ENCODE results near the gene SPAG4.
A peak's percentile ranks its signal among the peaks of the same experiment; 100 is the strongest.

SPAG4 gene, protein sequence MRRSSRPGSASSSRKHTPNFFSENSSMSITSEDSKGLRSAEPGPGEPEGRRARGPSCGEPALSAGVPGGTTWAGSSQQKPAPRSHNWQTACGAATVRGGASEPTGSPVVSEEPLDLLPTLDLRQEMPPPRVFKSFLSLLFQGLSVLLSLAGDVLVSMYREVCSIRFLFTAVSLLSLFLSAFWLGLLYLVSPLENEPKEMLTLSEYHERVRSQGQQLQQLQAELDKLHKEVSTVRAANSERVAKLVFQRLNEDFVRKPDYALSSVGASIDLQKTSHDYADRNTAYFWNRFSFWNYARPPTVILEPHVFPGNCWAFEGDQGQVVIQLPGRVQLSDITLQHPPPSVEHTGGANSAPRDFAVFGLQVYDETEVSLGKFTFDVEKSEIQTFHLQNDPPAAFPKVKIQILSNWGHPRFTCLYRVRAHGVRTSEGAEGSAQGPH

DNA sequence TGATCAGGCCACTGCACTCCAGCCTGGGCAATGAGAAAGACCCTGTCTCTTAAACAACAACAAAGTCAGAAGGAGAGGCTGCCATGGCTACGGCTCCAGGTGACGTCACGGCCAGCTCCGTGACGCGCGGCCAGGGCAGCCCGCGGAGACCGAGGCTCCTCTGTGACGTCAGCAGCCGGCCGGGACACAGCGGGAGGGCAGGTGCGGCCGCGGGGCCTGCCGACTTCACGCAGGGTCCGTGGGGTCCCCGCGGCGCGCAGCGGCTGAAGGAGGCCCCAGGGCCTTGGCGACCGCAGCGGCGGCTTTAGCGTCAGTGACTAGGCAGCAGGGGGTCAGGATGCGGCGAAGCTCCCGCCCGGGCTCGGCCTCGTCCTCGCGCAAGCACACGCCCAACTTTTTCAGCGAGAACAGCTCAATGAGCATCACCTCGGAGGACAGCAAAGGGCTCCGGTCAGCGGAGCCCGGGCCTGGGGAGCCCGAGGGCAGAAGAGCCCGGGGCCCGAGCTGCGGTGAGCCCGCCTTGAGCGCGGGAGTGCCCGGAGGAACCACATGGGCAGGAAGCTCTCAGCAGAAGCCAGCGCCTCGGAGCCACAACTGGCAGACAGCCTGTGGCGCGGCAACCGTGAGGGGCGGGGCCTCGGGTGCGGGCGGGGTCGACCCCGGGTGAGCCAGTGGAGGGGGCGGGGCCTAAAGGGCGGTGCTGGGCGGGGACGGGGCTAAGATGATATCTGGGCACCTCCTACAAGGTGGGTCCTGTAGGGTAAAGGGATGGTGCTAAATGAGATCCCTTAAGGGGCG is at the start of gene SPAG4:
SPAG4 (plus strand) TSS at position 163 of the 798 bp plus-strand sequence; CDS start at position 338, 175 bp downstream.
- DNase-seq (ENCODE audit: low spot score) = peak; percentile 100

- no peak for DNase-seq (ENCODE audit: low spot score)
Observed at GRCh38 chr20:35568645-35569044, 47.0 kb upstream of the SPAG4 start.

DNA sequence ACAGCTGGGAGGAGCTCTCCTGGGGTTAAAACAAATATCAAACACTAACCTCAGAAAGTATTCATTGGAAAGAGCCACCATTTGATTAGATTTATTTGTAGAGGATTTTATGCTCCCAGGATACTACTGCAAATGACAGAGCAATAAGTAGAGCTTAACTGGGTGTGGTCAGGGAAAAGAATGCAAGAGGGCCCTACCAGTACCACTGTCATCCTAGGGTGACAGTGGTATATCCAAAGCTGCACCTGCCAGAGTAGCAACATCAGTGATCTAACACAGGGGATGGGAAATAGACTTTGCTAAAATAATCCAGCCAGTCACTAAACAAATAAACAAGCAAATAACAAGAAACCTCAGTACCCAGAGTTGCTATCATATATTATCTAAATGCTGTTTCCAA is 44.1 kb upstream of the SPAG4 start:
- DNase-seq (ENCODE audit: low spot score) = no peak

DNA sequence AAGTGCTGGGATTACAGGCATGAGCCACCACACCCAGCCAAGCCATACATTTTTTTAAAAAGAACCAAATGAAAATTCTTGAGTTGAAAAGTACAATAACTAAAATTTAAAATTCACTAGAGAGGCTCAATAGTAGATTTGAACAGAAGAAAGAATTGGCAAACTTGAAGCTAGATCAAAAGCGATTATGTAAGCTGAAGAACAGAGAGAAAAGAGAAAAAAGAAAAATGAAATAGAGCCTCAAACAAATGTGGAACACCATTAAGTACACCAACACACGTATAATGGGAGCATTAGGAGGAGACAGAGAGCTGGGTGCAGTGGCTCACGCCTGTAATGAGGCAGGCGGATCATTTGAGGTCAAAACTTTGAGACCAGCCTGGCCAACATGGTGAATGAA is 42.8 kb upstream of the SPAG4 start:
- DNase-seq (ENCODE audit: low spot score) = no peak

GRCh38 chr20:35575958-35576357 is 39.7 kb upstream of the SPAG4 start:
- DNase-seq (ENCODE audit: low spot score) = no peak

DNA sequence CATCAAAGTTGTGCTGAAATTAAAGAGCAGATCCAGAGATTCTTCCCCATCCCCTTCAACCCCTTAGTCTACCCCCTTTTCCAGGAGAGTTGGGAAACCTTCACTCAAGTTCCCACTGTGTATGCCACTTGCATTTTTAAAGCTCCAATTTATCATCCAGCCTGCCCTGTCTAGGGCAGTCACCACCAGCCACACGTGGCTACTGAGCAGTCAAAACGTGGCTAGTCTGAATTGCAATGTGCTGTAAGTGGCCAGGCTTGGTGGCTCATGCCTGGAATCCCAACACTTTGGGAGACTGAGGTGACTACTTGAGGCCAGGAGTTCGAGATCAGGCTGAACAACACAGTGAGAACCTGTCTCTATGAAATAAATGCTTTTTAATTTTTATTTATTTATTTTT is 38.8 kb upstream of the SPAG4 start:
- no peak for DNase-seq (ENCODE audit: low spot score)

DNA sequence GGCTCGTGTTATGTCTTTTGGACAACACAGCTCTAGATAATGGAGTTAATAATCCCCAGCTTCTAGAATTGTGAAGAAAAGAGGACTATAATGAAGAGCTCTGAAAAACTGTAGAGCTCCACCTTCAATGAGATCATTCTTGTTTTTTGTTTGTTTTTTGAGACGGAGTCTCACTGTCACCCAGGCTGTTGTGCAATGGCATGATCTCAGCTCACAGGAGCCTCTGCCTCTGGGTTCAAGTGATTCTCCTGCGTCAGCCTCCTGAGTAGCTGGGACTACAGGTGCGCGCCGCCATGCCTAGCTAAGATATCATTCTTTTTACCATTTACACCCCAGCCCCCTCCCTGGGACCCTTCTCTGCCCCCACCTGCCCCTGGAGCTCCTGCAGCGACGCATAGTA is 37.2 kb upstream of the SPAG4 start:
- no peak for DNase-seq (ENCODE audit: low spot score)

DNA sequence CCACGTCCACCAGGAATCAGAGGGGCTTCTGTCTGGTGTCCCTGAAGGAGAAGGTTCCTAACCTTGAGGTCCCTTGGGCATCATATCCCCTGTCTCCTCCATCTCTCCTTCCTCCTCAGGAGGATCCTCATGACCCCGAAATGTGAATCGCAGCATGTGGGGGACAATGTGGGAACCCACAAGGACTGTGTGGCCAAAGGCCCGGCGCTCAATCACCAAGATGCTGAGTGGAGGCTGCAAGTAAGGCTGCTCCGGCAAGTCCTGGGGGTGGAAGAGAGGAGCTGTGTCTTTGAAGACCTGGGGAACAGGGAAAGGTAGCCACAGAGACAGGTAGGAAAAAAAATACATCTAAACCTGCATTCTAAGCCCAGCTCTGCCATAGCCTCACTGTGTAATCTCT is 36.4 kb upstream of the SPAG4 start:
- DNase-seq (ENCODE audit: low spot score) = no peak

GRCh38 chr20:35582131-35582530 is 33.5 kb upstream of the SPAG4 start:
- DNase-seq (ENCODE audit: low spot score) = no peak

DNA sequence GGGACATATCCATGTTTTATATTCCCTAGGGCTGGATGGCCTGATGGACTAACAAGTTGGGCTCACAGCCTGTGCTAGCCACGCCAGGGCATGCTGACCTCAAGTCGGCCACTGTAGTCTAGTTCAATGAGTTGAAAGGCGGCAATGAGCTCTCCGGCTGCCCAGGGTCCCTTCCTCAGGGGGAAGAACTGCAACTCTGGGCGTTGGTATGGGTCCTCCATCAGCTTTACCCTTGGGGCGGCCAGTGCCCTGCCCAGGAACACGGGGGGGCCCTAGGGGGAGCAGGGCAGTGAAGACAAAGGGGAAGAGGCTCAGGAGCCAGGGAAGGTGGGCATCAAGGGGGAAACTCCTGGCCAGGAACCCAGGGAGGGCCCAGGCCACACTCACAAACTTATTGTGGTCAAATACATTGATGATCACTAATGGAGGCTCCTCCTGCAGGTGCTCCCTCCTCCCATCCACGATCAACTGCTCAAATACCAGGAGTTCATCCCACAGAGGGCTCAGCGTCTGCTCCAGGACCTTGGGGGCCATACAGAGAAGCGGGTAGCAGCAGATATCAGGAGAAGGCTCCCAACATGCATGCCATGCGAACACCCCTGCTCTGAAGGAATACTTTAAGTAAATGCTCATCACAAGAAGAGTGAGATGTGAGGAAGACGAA is 32.8 kb upstream of the SPAG4 start:
- DNase-seq (ENCODE audit: low spot score) = no peak

- no peak for DNase-seq (ENCODE audit: low spot score)
Observed at GRCh38 chr20:35583636-35584560, 31.7 kb upstream of the SPAG4 start.

- no peak for DNase-seq (ENCODE audit: low spot score)
Observed at GRCh38 chr20:35586751-35587425, 28.7 kb upstream of the SPAG4 start.

- no peak for DNase-seq (ENCODE audit: low spot score)
Observed at GRCh38 chr20:35587436-35587835, 28.2 kb upstream of the SPAG4 start.

GRCh38 chr20:35588397-35588796 is 27.2 kb upstream of the SPAG4 start:
- DNase-seq (ENCODE audit: low spot score) = no peak

DNA sequence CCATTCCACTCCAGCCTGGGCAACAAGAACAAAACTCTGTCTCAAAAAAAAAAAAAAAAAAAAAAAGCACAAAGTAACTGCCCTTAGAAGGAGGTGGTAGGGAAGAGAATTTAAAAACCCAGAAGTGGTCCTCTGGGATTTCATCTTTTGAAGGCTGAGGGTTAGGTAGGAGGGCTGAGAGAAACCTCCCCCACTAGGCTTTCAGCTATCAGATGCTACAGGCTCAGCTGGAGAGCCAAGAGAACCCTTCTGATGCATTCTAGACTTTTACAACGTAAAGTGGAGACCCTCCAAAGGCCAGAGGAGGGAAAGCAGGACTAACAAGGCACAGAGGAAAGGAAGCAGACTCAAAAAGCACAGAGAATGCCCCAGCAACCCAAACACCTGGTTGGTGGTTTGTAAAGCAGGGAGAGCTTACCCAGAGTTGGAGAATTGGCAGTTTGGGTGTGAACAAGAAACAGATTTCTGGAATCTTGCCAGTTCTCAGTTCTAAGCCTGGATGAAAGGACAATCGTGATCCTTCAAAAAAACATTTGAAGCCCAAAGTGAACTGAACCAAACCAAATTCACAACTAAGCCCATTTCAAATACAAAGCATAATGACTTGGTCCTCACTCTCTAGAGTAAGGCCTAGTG is 23.2 kb upstream of the SPAG4 start:
- no peak for DNase-seq (ENCODE audit: low spot score)

DNA sequence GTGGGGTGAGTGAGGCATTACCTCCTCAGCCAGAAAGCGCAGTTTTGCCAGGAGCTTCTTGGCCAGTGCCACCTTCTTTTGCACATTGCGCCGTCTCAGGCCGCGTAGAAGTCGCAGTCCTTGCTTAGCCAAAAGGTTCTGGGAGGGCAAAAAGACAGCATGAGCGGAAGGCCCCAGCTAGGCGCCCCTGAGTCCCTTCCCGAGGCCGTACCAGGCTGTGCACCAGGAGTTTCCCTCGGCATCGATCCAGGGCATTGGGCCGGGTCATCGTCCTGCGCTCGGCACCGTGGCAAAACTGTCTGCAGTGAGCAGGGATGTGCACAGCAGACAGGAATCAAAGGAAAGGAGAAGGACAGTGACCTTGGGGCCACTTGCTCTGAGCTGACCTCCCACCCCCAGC is 20.2 kb upstream of the SPAG4 start:
- no peak for DNase-seq (ENCODE audit: low spot score)

DNA sequence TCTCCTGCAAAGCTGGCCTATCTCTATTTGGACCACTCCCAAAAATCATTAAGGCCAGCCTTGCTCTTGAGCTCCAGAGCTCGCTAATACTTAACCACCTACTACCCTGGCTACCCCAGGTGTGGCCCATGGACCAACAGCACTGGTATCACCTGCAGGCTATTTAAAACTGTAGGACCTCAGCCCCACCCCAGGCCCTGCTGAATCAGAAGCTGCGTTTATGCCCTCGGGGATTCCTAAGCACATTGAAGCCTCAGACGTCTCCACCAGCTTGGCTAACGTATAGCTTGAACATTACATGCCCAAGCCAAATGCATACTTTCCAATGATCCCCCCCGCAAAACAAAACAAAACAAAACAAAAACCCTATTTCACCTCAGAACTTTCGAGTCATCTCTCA is 19.7 kb upstream of the SPAG4 start:
- no peak for DNase-seq (ENCODE audit: low spot score)

DNA sequence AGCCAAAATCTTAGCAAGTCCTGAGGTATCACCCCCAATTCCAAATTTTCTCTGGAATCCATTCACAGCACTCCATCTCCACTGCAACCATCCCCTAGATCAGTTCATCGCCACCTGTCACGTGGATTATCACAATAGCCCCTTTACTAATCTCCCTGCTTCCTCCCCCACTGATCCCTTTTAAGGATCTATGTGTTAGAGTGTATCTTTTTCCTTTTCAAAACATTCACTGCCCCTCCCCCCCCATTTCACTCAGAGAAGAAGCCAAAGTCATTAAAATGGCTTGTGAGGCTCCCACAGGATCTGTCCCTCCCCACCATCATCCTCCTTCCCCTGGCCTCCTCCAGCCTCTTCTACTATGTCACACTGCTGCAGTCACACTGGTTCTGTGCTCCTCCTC is 18.4 kb upstream of the SPAG4 start:
- DNase-seq (ENCODE audit: low spot score) = no peak

DNA sequence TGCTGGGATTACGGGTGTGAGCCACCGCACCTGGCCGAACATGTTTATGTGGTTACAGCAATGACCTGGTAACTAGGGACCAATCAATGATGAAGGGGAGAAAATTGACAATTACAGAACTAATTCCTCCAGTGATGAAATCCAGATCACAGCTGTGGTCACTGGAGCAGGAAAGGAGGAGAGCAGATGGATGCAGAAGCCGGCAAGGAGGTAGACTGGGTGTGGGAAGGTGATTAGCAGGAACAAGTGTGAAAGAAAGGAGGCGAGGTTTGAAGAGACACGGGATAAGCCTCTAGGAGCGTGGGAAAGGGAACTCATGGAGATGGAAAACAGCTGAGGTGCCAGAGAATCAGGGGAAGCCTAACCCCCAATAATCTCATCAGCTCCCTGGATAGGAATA is 17.2 kb upstream of the SPAG4 start:
- no peak for DNase-seq (ENCODE audit: low spot score)

GRCh38 chr20:35598899-35599775 is 16.5 kb upstream of the SPAG4 start:
- no peak for DNase-seq (ENCODE audit: low spot score)

Data from AG08396 (cell line).